Measurements from ENCODE around the gene VAPB. TPM values are rescaled to one million over a fixed set of nuclear protein-coding genes. Genes with fewer than 3 reads are reported as not detected.

The VAPB gene
- total RNA-seq, 1 experiment from 2014 or later: 61.2 TPM

DNA sequence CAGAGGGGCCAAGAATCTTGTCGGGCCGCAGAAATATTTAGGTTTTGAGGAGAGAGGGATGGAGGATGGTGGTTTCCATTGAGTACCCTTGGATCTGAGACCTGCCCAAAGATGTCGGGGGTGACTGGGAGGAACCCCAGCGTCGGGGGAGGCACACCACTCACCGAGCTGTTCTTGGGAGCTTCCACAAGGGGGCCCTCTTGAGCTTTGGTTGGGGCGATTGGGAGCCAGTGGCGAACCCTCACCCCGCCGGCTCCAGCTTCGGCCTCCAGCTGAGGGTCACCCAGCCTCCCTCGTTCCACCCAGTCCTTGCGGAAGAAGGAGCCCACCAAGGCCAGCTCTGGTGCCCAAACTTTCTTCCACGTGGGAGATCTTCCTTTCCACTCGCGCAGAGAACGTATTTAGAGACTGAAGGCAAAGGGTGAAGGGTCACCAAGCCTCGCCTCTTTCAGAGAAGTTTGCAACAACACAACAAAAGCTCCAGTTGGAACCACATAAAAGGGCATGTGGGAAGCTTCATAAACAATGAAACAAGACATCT is 92.5 kb downstream of the VAPB start:
- CTCF ChIA-PET: interaction anchor here (1.0 to 1.1 kb wide), 3 partner anchors 11 to 976 kb away, joined by 3 read pairs; no protein-coding TSS in a partner anchor
- Mint-ChIP-seq H3K27me3 (ENCODE audit: insufficient read depth, unreplicated experiment) (no peaks in the 10 kb centered on the region), H3K9me3 (ENCODE audit: unreplicated experiment) (peaks cover 39% of the 10 kb centered on the region), H3K4me1 (ENCODE audit: insufficient read depth, unreplicated experiment) (no peaks in the 10 kb centered on the region), H3K27ac (ENCODE audit: low read depth, unreplicated experiment) (no peak overlapping the region), H3K4me3 (ENCODE audit: unreplicated experiment) (no peak overlapping the region), H3K36me3 (ENCODE audit: insufficient read depth, unreplicated experiment) (peaks cover 5% of the 10 kb centered on the region)
- peak; percentile 53 for DNase-seq (ENCODE audit: unreplicated experiment)
- POLR2A ChIA-PET: no interaction called here
- TF ChIP-seq, protein P1, sequence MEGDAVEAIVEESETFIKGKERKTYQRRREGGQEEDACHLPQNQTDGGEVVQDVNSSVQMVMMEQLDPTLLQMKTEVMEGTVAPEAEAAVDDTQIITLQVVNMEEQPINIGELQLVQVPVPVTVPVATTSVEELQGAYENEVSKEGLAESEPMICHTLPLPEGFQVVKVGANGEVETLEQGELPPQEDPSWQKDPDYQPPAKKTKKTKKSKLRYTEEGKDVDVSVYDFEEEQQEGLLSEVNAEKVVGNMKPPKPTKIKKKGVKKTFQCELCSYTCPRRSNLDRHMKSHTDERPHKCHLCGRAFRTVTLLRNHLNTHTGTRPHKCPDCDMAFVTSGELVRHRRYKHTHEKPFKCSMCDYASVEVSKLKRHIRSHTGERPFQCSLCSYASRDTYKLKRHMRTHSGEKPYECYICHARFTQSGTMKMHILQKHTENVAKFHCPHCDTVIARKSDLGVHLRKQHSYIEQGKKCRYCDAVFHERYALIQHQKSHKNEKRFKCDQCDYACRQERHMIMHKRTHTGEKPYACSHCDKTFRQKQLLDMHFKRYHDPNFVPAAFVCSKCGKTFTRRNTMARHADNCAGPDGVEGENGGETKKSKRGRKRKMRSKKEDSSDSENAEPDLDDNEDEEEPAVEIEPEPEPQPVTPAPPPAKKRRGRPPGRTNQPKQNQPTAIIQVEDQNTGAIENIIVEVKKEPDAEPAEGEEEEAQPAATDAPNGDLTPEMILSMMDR (IDR thresholded peaks at IDR 0.05; ENCODE audit: unreplicated experiment): peak; percentile 24
- intact Hi-C loops (cut with micrococcal nuclease): no loop called here
- BruUV-seq (replicated peaks): no TSS peak

DNA sequence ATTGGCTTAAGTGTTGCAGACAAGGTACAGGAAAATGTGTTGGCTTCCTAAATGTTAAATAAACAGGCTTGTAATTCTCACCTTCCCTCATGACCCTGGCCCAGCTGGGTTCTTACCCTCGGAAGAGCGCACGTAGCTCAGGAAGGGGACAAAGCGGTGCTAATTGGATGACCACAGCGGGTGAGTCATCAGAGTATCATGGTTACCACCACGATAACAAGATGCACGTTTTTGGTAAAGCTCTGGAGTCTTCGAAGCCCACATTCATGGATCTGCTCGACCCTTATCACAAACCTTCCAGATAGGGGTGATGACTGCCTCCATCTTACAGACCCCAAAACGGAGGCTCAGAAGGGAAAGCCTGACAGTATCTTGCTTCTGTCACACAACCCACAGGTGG is 93.4 kb downstream of the VAPB start:
- Mint-ChIP-seq H3K4me3 (ENCODE audit: unreplicated experiment) (no peak overlapping the region), H3K36me3 (ENCODE audit: insufficient read depth, unreplicated experiment) (peaks cover 5% of the 10 kb centered on the region), H3K4me1 (ENCODE audit: insufficient read depth, unreplicated experiment) (no peaks in the 10 kb centered on the region), H3K27me3 (ENCODE audit: insufficient read depth, unreplicated experiment) (no peaks in the 10 kb centered on the region), H3K27ac (ENCODE audit: low read depth, unreplicated experiment) (no peak overlapping the region), H3K9me3 (ENCODE audit: unreplicated experiment) (peaks cover 31% of the 10 kb centered on the region)
- DNase-seq (ENCODE audit: unreplicated experiment): no peak
- intact Hi-C loops (cut with micrococcal nuclease): no loop called here
- POLR2A ChIA-PET: no interaction called here
- BruUV-seq (replicated peaks): no TSS peak
- CTCF ChIA-PET: interaction anchor here (0.6 to 1.2 kb wide), 2 partner anchors 12 to 131 kb away, joined by 3 read pairs; no protein-coding TSS in a partner anchor
- TF ChIP-seq, protein P1 (IDR thresholded peaks at IDR 0.05; ENCODE audit: unreplicated experiment): no peak

DNA sequence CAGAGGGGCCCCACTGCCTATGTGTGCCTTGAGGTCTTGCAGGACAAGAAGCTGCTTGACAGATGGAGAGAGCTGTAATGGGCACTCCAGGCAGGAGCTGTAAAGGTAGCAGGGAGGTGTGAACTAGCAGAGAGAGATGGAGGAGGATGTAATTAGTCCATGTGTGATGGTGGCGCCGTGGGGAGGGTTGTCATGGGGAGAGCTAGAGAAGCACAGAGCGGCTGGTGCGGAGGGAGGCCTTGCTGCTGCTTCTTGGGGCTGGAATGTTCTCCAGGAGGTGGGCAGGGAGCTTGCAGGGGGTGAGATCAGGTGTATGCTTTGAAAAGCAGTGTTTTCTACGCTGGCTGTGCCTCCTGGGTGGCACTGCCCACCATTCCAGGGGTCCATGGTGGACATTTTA is 94.0 kb downstream of the VAPB start:
- no peaks in the 10 kb centered on the region for H3K4me1 Mint-ChIP-seq (ENCODE audit: insufficient read depth, unreplicated experiment)
- intact Hi-C loops (cut with micrococcal nuclease): no loop called here
- H3K9me3 Mint-ChIP-seq (ENCODE audit: unreplicated experiment): peaks cover 25% of the 10 kb centered on the region
- H3K27ac Mint-ChIP-seq (ENCODE audit: low read depth, unreplicated experiment): no peak overlapping the region
- ChIA-PET POLR2A (no interaction called here), CTCF (interaction anchor here (0.6 to 1.2 kb wide), 3 partner anchors 12 to 246 kb away, joined by 3 read pairs; no protein-coding TSS in a partner anchor)
- BruUV-seq (replicated peaks): no TSS peak
- no peaks in the 10 kb centered on the region for H3K27me3 Mint-ChIP-seq (ENCODE audit: insufficient read depth, unreplicated experiment)
- peaks cover 5% of the 10 kb centered on the region for H3K36me3 Mint-ChIP-seq (ENCODE audit: insufficient read depth, unreplicated experiment)
- TF ChIP-seq, protein P1 (IDR thresholded peaks at IDR 0.05; ENCODE audit: unreplicated experiment): no peak
- H3K4me3 Mint-ChIP-seq (ENCODE audit: unreplicated experiment): no peak overlapping the region
- no peak for DNase-seq (ENCODE audit: unreplicated experiment)

DNA sequence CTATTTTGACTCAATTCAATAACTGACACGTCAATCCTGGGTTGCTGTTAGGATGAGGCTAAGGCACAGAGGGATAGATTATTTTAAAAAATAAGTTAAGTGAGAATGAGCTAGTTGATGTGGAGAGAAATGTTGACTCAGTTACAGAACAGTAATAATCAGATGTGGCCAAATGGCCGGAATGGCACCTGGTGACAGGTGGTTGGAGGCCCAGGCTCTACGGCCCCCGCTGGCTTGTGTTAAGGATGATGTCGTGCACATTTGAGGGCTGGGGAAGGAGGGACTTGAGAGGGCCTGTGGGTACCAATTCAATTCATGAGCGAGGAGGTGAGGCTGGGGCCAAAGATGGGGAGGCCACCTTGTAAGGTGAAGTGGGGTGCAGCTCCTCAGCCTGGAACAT is 94.4 kb downstream of the VAPB start:
- Mint-ChIP-seq H3K36me3 (ENCODE audit: insufficient read depth, unreplicated experiment) (peaks cover 5% of the 10 kb centered on the region), H3K27ac (ENCODE audit: low read depth, unreplicated experiment) (no peak overlapping the region), H3K27me3 (ENCODE audit: insufficient read depth, unreplicated experiment) (no peaks in the 10 kb centered on the region), H3K4me1 (ENCODE audit: insufficient read depth, unreplicated experiment) (no peaks in the 10 kb centered on the region), H3K9me3 (ENCODE audit: unreplicated experiment) (peaks cover 22% of the 10 kb centered on the region), H3K4me3 (ENCODE audit: unreplicated experiment) (no peak overlapping the region)
- BruUV-seq (replicated peaks): no TSS peak
- intact Hi-C loops (cut with micrococcal nuclease): no loop called here
- DNase-seq (ENCODE audit: unreplicated experiment): no peak
- ChIA-PET CTCF (interaction anchor here (0.9 to 1.2 kb wide), 2 partner anchors 130 to 246 kb away, joined by 3 read pairs; no protein-coding TSS in a partner anchor), POLR2A (no interaction called here)
- TF ChIP-seq, protein P1 (IDR thresholded peaks at IDR 0.05; ENCODE audit: unreplicated experiment): no peak
